Activated naive CD4-positive, alpha-beta T cell treated with anti-CD3 and anti-CD28 coated beads, Interleukin-2, amount 50 U/mL, for 24 hours (primary cell): ENCODE data around the gene IL1RAP.

Experiments used
- H3K27ac Mint-ChIP-seq: one replicate; pipeline ENCODE4 v1.8.0; 2021; ENCODE audit warnings: mild to moderate bottlenecking, mixed read lengths
- H3K27me3 Mint-ChIP-seq: one replicate; pipeline ENCODE4 v1.8.0; 2021; ENCODE audit warnings: mixed read lengths
- H3K36me3 Mint-ChIP-seq: one replicate; pipeline ENCODE4 v1.8.0; 2021; ENCODE audit warnings: mixed read lengths
- H3K4me1 Mint-ChIP-seq: one replicate; pipeline ENCODE4 v1.8.0; 2021; ENCODE audit warnings: mixed read lengths
- H3K4me3 Mint-ChIP-seq: one replicate; pipeline ENCODE4 v1.8.0; 2021; ENCODE audit warnings: mild to moderate bottlenecking, mixed read lengths
- H3K9me3 Mint-ChIP-seq: one replicate; pipeline ENCODE4 v1.8.0; 2021; ENCODE audit warnings: mixed read lengths

Gene IL1RAP

GRCh38 chr3:190701096-190701532 lies 187.2 kb downstream of the IL1RAP start:
- no peaks in the 10 kb centered on the region for H3K9me3 Mint-ChIP-seq
- no peaks in the 10 kb centered on the region for H3K4me1 Mint-ChIP-seq
- H3K4me3 Mint-ChIP-seq: no peak overlapping the region
- H3K27ac Mint-ChIP-seq: no peak overlapping the region
- H3K27me3 Mint-ChIP-seq: peaks cover 8% of the 10 kb centered on the region
- no peaks in the 10 kb centered on the region for H3K36me3 Mint-ChIP-seq

DNA sequence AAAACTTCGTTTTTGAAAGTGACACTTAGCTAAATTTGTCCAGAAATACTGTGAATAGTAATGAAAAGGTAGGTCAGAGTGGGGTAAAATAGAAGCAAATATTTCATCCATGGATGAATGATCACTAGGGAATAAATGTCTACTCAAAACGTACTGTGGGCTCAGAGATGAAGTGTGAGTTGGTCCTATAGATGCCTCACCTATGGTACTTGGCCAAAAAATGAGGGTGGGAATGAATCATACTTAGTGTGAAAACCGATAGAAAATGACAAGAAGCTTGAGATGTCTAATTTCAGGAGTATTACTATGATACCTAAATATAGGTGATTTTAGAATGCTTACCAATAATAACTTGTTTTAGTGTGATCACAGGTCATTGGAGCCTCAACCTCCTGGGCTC lies 192.7 kb downstream of the IL1RAP start:
- Mint-ChIP-seq H3K27ac (no peak overlapping the region), H3K9me3 (no peaks in the 10 kb centered on the region), H3K27me3 (peaks cover 4% of the 10 kb centered on the region), H3K36me3 (no peaks in the 10 kb centered on the region), H3K4me3 (no peak overlapping the region), H3K4me1 (no peaks in the 10 kb centered on the region)
